ENCODE measurements around the gene TARM1.

The TARM1 gene

GRCh38 chr19:54081032-54081431 is at the start of gene TARM1:
TSS of gene TARM1 (minus strand) at chr19:54081365. CDS start at chr19:54081340, 25 bp downstream.
- H3K27ac Mint-ChIP-seq = no peak within 1 kb of the TSS
- no peak for DNase-seq
- H3K36me3 Mint-ChIP-seq (ENCODE audit: low read depth) = no peaks in the 10 kb centered on the region
- H3K27me3 Mint-ChIP-seq = peaks cover 7% of the 10 kb centered on the region
- H3K9me3 Mint-ChIP-seq = peaks cover 8% of the 10 kb centered on the region
- no peak within 1 kb of the TSS for H3K4me3 Mint-ChIP-seq
- H3K4me1 Mint-ChIP-seq (ENCODE audit: low read depth) = no peaks in the 10 kb centered on the region

- Mint-ChIP-seq H3K27ac (no peak overlapping the region), H3K36me3 (ENCODE audit: low read depth) (peaks cover 64% of the 10 kb centered on the region), H3K4me3 (no peak overlapping the region), H3K9me3 (no peaks in the 10 kb centered on the region), H3K27me3 (no peaks in the 10 kb centered on the region), H3K4me1 (ENCODE audit: low read depth) (no peaks in the 10 kb centered on the region)
- DNase-seq = no peak
Observed at GRCh38 chr19:54129617-54129996, 48.4 kb upstream of the TARM1 start.

GRCh38 chr19:54128796-54129616 is 47.8 kb upstream of the TARM1 start:
- no peak overlapping the region for H3K4me3 Mint-ChIP-seq
- peaks cover 70% of the 10 kb centered on the region for H3K36me3 Mint-ChIP-seq (ENCODE audit: low read depth)
- no peaks in the 10 kb centered on the region for H3K27me3 Mint-ChIP-seq
- no peak overlapping the region for H3K27ac Mint-ChIP-seq
- no peaks in the 10 kb centered on the region for H3K9me3 Mint-ChIP-seq
- no peaks in the 10 kb centered on the region for H3K4me1 Mint-ChIP-seq (ENCODE audit: low read depth)
- DNase-seq = no peak

- Mint-ChIP-seq H3K27ac (no peak overlapping the region), H3K36me3 (ENCODE audit: low read depth) (peaks cover 76% of the 10 kb centered on the region), H3K4me1 (ENCODE audit: low read depth) (no peaks in the 10 kb centered on the region), H3K9me3 (no peaks in the 10 kb centered on the region), H3K4me3 (no peak overlapping the region), H3K27me3 (no peaks in the 10 kb centered on the region)
- DNase-seq = no peak
Observed at GRCh38 chr19:54128441-54128725, 47.2 kb upstream of the TARM1 start.

- Mint-ChIP-seq H3K36me3 (ENCODE audit: low read depth) (peaks cover 81% of the 10 kb centered on the region), H3K9me3 (no peaks in the 10 kb centered on the region), H3K27ac (no peak overlapping the region), H3K4me1 (ENCODE audit: low read depth) (no peaks in the 10 kb centered on the region), H3K27me3 (no peaks in the 10 kb centered on the region), H3K4me3 (no peak overlapping the region)
- no peak for DNase-seq
Observed at GRCh38 chr19:54127688-54128440, 46.7 kb upstream of the TARM1 start.

GRCh38 chr19:54125713-54126112 is 44.5 kb upstream of the TARM1 start:
- Mint-ChIP-seq H3K27me3 (no peaks in the 10 kb centered on the region), H3K36me3 (ENCODE audit: low read depth) (peaks cover 88% of the 10 kb centered on the region), H3K4me1 (ENCODE audit: low read depth) (no peaks in the 10 kb centered on the region), H3K4me3 (no peak overlapping the region), H3K27ac (no peak overlapping the region), H3K9me3 (no peaks in the 10 kb centered on the region)
- no peak for DNase-seq

GRCh38 chr19:54124393-54124792 is 43.2 kb upstream of the TARM1 start:
- H3K9me3 Mint-ChIP-seq = no peaks in the 10 kb centered on the region
- H3K4me1 Mint-ChIP-seq (ENCODE audit: low read depth) = no peaks in the 10 kb centered on the region
- H3K36me3 Mint-ChIP-seq (ENCODE audit: low read depth) = peaks cover 95% of the 10 kb centered on the region
- H3K27me3 Mint-ChIP-seq = no peaks in the 10 kb centered on the region
- no peak for DNase-seq
- no peak overlapping the region for H3K27ac Mint-ChIP-seq
- H3K4me3 Mint-ChIP-seq = no peak overlapping the region

- Mint-ChIP-seq H3K4me1 (ENCODE audit: low read depth) (no peaks in the 10 kb centered on the region), H3K27me3 (no peaks in the 10 kb centered on the region), H3K9me3 (no peaks in the 10 kb centered on the region), H3K4me3 (no peak overlapping the region), H3K36me3 (ENCODE audit: low read depth) (peaks cover 94% of the 10 kb centered on the region), H3K27ac (no peak overlapping the region)
- DNase-seq = no peak
Observed at GRCh38 chr19:54123682-54124081, 42.5 kb upstream of the TARM1 start.

- H3K4me3 Mint-ChIP-seq = no peak overlapping the region
- H3K4me1 Mint-ChIP-seq (ENCODE audit: low read depth) = peaks cover 12% of the 10 kb centered on the region
- H3K36me3 Mint-ChIP-seq (ENCODE audit: low read depth) = peaks cover 93% of the 10 kb centered on the region
- no peaks in the 10 kb centered on the region for H3K9me3 Mint-ChIP-seq
- H3K27me3 Mint-ChIP-seq = no peaks in the 10 kb centered on the region
- H3K27ac Mint-ChIP-seq = no peak overlapping the region
- no peak for DNase-seq
Observed at GRCh38 chr19:54121259-54121658, 40.1 kb upstream of the TARM1 start.

- Mint-ChIP-seq H3K4me1 (ENCODE audit: low read depth) (peaks cover 33% of the 10 kb centered on the region), H3K36me3 (ENCODE audit: low read depth) (peaks cover 85% of the 10 kb centered on the region), H3K27ac (peak within 1 kb of the TSS; percentile 99), H3K4me3 (peak within 1 kb of the TSS; percentile 91), H3K27me3 (no peaks in the 10 kb centered on the region), H3K9me3 (no peaks in the 10 kb centered on the region)
- peak; percentile 96 for DNase-seq
Observed at GRCh38 chr19:54115109-54116063, 34.2 kb upstream of the TARM1 start, which contains the start of the genes PRPF31 and TFPT. TSS of gene PRPF31 (plus strand) at chr19:54115754. CDS start at chr19:54118279, 2,525 bp downstream. TSS of gene TFPT (minus strand) at chr19:54115657. CDS start at chr19:54115269, 388 bp downstream.

- Mint-ChIP-seq H3K4me1 (ENCODE audit: low read depth) (peaks cover 33% of the 10 kb centered on the region), H3K9me3 (no peaks in the 10 kb centered on the region), H3K27me3 (no peaks in the 10 kb centered on the region), H3K27ac (peak overlapping the region; percentile 99), H3K36me3 (ENCODE audit: low read depth) (peaks cover 85% of the 10 kb centered on the region), H3K4me3 (peak overlapping the region; percentile 91)
- peak; percentile 52 for DNase-seq
Observed at GRCh38 chr19:54114340-54115108, 33.4 kb upstream of the TARM1 start.

GRCh38 chr19:54109651-54110050 is 28.5 kb upstream of the TARM1 start:
- Mint-ChIP-seq H3K4me1 (ENCODE audit: low read depth) (peaks cover 26% of the 10 kb centered on the region), H3K27me3 (no peaks in the 10 kb centered on the region), H3K4me3 (no peak overlapping the region), H3K36me3 (ENCODE audit: low read depth) (peaks cover 93% of the 10 kb centered on the region), H3K9me3 (no peaks in the 10 kb centered on the region), H3K27ac (no peak overlapping the region)
- DNase-seq = no peak

GRCh38 chr19:54108496-54108895 is 27.3 kb upstream of the TARM1 start:
- H3K27ac Mint-ChIP-seq = no peak overlapping the region
- no peaks in the 10 kb centered on the region for H3K27me3 Mint-ChIP-seq
- DNase-seq = no peak
- H3K4me3 Mint-ChIP-seq = no peak overlapping the region
- no peaks in the 10 kb centered on the region for H3K9me3 Mint-ChIP-seq
- H3K4me1 Mint-ChIP-seq (ENCODE audit: low read depth) = peaks cover 22% of the 10 kb centered on the region
- H3K36me3 Mint-ChIP-seq (ENCODE audit: low read depth) = peaks cover 87% of the 10 kb centered on the region

All from activated T-cell treated with anti-CD3 and anti-CD28 coated beads, Interleukin-2, amount 50 U/mL, for 24 hours (primary cell).